H1 (cell line): Measurements from ENCODE around the gene ZNF462. TPM values are rescaled to one million over a fixed set of nuclear protein-coding genes. Genes with fewer than 3 reads are reported as not detected.

Experiments used
- CTCF ChIA-PET: fragments of 300-600 bp; sonication (Branson Sonifier 250); formaldehyde crosslinking; loops from one replicate; lab custom pipeline; 2021; ENCODE audit not compliant: partially characterized antibody; lab: Charles Lee
- POLR2A ChIA-PET: fragments of 300-600 bp; sonication (Branson Sonifier 250); formaldehyde crosslinking; loops from one replicate; lab custom pipeline; 2021; ENCODE audit warnings: inconsistent platforms; ENCODE audit not compliant: partially characterized antibody; lab: Charles Lee
- DNase-seq, 2 experiments: peaks; one replicate each; pipeline versions ENCODE4 v3.0.0 to v3.0.0-alpha.2; 2010 to 2022; ENCODE audit warnings: low spot score in 2 of 2, low read depth in 1 of 2, mixed read lengths in 1 of 2
- FAIRE-seq: peaks from 2 replicates; lab custom pipeline; 2011; peaks lifted over from hg19 to GRCh38; lab: Jason Lieb, UNC
- H2AFZ ChIP-seq: 2 replicates; pipeline ENCODE4 v1.8.1; 2012; ENCODE audit warnings: low read length, inconsistent platforms
- H2AK5ac ChIP-seq: 2 replicates; pipeline ENCODE4 v1.6.1; 2013; ENCODE audit warnings: low read depth, low read length
- H2BK120ac ChIP-seq: replicated peaks from 2 replicates; pipeline ENCODE3; 2013; ENCODE audit warnings: low read depth, low read length, inconsistent platforms
- H2BK12ac ChIP-seq: 2 replicates; pipeline ENCODE4 v1.6.1; 2013; ENCODE audit warnings: low read depth, low read length
- H2BK15ac ChIP-seq: 2 replicates; pipeline ENCODE4 v1.6.1; 2013; ENCODE audit warnings: low read length
- H2BK20ac ChIP-seq: 2 replicates; pipeline ENCODE4 v1.6.1; 2013; ENCODE audit warnings: low read length
- H2BK5ac ChIP-seq: 2 replicates; pipeline ENCODE4 v1.6.1; 2013; ENCODE audit warnings: low read depth, low read length
- H3K14ac ChIP-seq: 2 replicates; pipeline ENCODE4 v1.6.1; 2013; ENCODE audit warnings: inconsistent platforms; ENCODE audit not compliant: insufficient read length
- H3K18ac ChIP-seq: 2 replicates; pipeline ENCODE4 v1.6.1; 2013; ENCODE audit warnings: low read length; ENCODE audit errors: extremely low read depth
- H3K23ac ChIP-seq: 2 replicates; pipeline ENCODE4 v1.6.1; 2013; ENCODE audit warnings: inconsistent platforms; ENCODE audit not compliant: insufficient read length
- H3K23me2 ChIP-seq: 2 replicates; pipeline ENCODE4 v1.6.1; 2013; ENCODE audit warnings: low read depth, low read length
- H3K27ac ChIP-seq: 2 replicates; pipeline ENCODE4 v1.6.1; 2011; ENCODE audit warnings: low read depth, low read length, inconsistent platforms
- H3K27me3 ChIP-seq, 4 experiments: replicated peaks in 1 of 4; 1 replicate in 1 of 4; 2 replicates in 3 of 4; pipeline versions ENCODE4 v1.6.1 to v1.8.1; 2011 to 2013; ENCODE audit warnings: low read length in 3 of 4, mild to moderate bottlenecking in 3 of 4, inconsistent platforms in 2 of 4, mixed read lengths in 2 of 4, moderate library complexity in 1 of 4; ENCODE audit not compliant: control insufficient read depth in 3 of 4, insufficient read depth in 3 of 4; ENCODE audit errors: extremely low read depth in 1 of 4
- H3K36me3 ChIP-seq, 4 experiments: 2 replicates each; pipeline versions ENCODE4 v1.6.1 to v1.8.1; 2011 to 2013; ENCODE audit warnings: mild to moderate bottlenecking in 4 of 4, low read length in 3 of 4, moderate library complexity in 2 of 4, control low read depth in 1 of 4, inconsistent platforms in 1 of 4; ENCODE audit not compliant: insufficient read depth in 4 of 4, control insufficient read depth in 2 of 4
- H3K4ac ChIP-seq: replicated peaks from 2 replicates; pipeline ENCODE3; 2013; ENCODE audit warnings: low read length, low read depth, mixed read lengths, inconsistent platforms; ENCODE audit not compliant: insufficient read length
- H3K4me1 ChIP-seq, 4 experiments: replicated peaks in 1 of 4; 1 replicate in 1 of 4; 2 replicates in 3 of 4; pipeline versions ENCODE4 v1.6.1 to v1.8.1; 2011 to 2013; ENCODE audit warnings: low read length in 3 of 4, inconsistent platforms in 2 of 4, mixed read lengths in 1 of 4; ENCODE audit not compliant: insufficient read depth in 4 of 4, control insufficient read depth in 3 of 4
- H3K4me2 ChIP-seq, 2 experiments: 2 replicates each; pipeline versions ENCODE4 v1.6.1 to v1.8.1; 2011 to 2013; ENCODE audit warnings: low read depth in 2 of 2, low read length in 2 of 2, control low read depth in 1 of 2, inconsistent platforms in 1 of 2, mild to moderate bottlenecking in 1 of 2; ENCODE audit not compliant: insufficient read depth in 1 of 2
- H3K4me3 ChIP-seq, 4 experiments: fragments of 200-600, 300-600 bp in 1 of 4; sonication (generic), shearing (Covaris generic), sonication (Bioruptor Twin) in 1 of 4; 2 replicates each; pipeline versions ENCODE4 v1.5.1 to v1.8.1; 2011 to 2016; ENCODE audit warnings: low read length in 4 of 4, low read depth in 3 of 4, control low read depth in 2 of 4, inconsistent platforms in 2 of 4, mild to moderate bottlenecking in 2 of 4, mixed read lengths in 1 of 4, moderate library complexity in 1 of 4; ENCODE audit not compliant: insufficient read depth in 2 of 4; ENCODE audit errors: extremely low read depth in 1 of 4
- H3K56ac ChIP-seq: replicated peaks from 2 replicates; pipeline ENCODE3; 2013; ENCODE audit warnings: low read depth, mild to moderate bottlenecking, mixed read lengths, low read length, inconsistent platforms; ENCODE audit not compliant: insufficient read length
- H3K79me1 ChIP-seq: 2 replicates; pipeline ENCODE4 v1.6.1; 2013; ENCODE audit warnings: low read depth, low read length, control low read depth
- H3K79me2 ChIP-seq, 2 experiments: 2 replicates each; pipeline versions ENCODE4 v1.6.1 to v1.8.1; 2012 to 2013; ENCODE audit warnings: low read length in 2 of 2, mild to moderate bottlenecking in 2 of 2, inconsistent platforms in 1 of 2; ENCODE audit not compliant: insufficient read depth in 2 of 2, control insufficient read depth in 1 of 2
- H3K9ac ChIP-seq, 4 experiments: replicated peaks in 1 of 4; 1 replicate in 1 of 4; 2 replicates in 3 of 4; pipeline versions ENCODE4 v1.6.1 to v1.8.1; 2011 to 2013; ENCODE audit warnings: low read depth in 3 of 4, low read length in 3 of 4, control low read depth in 2 of 4, mild to moderate bottlenecking in 2 of 4, moderate library complexity in 2 of 4, inconsistent platforms in 1 of 4; ENCODE audit errors: extremely low read depth in 1 of 4
- H3K9me3 ChIP-seq, 2 experiments: 2 replicates each; pipeline versions ENCODE4 v1.6.1 to v1.8.1; 2012 to 2013; ENCODE audit warnings: mild to moderate bottlenecking in 2 of 2, moderate library complexity in 2 of 2, control low read depth in 1 of 2, inconsistent platforms in 1 of 2, low read depth in 1 of 2, low read length in 1 of 2, mixed read lengths in 1 of 2; ENCODE audit not compliant: insufficient read depth in 2 of 2
- H4K20me1 ChIP-seq, 2 experiments: replicated peaks in 1 of 2; 2 replicates each; pipeline versions ENCODE3 to v1.8.1; 2011 to 2013; ENCODE audit warnings: inconsistent platforms in 2 of 2, low read length in 2 of 2, mild to moderate bottlenecking in 1 of 2; ENCODE audit not compliant: insufficient read depth in 2 of 2, control insufficient read depth in 1 of 2
- H4K5ac ChIP-seq: 2 replicates; pipeline ENCODE4 v1.6.1; 2013; ENCODE audit warnings: low read length, low read depth, mixed read lengths, inconsistent platforms; ENCODE audit not compliant: insufficient read length
- H4K8ac ChIP-seq: 2 replicates; pipeline ENCODE4 v1.8.0; 2013; ENCODE audit warnings: mild to moderate bottlenecking, moderate library complexity, low read length, inconsistent platforms; ENCODE audit not compliant: insufficient read depth; ENCODE audit errors: extremely low read depth
- H4K91ac ChIP-seq: replicated peaks from 2 replicates; pipeline ENCODE3; 2013; ENCODE audit warnings: low read length, mixed read lengths, inconsistent platforms; ENCODE audit not compliant: insufficient read length
- ATF3 ChIP-seq: IDR thresholded peaks from 2 replicates; pipeline ENCODE4 v1.6.1; 2011; ENCODE audit warnings: low read depth, mild to moderate bottlenecking, low read length; ENCODE audit not compliant: insufficient read depth
- CEBPB ChIP-seq: IDR thresholded peaks from 2 replicates; pipeline ENCODE4 v1.6.1; 2012; ENCODE audit warnings: low read depth, low read length
- CTCF ChIP-seq, 3 experiments: IDR thresholded peaks; 1 replicate in 2 of 3; 2 replicates in 1 of 3; pipeline versions ENCODE4 v1.5.1 to v1.6.1; 2011; ENCODE audit warnings: low read length in 3 of 3, mild to moderate bottlenecking in 3 of 3, inconsistent platforms in 2 of 3, low read depth in 1 of 3, moderate library complexity in 1 of 3; ENCODE audit not compliant: insufficient read depth in 1 of 3; ENCODE audit errors: control extremely low read depth in 1 of 3
- EGR1 ChIP-seq: IDR thresholded peaks from 2 replicates; pipeline ENCODE4 v1.6.1; 2011; ENCODE audit warnings: low read depth, low read length, borderline replicate concordance
- HDAC2 ChIP-seq, 2 experiments: fragments of 300-600 bp in 1 of 2; sonication (generic) in 1 of 2; IDR thresholded peaks; 2 replicates each; pipeline ENCODE4 v1.6.1; 2011 to 2012; ENCODE audit warnings: low read depth in 2 of 2, low read length in 2 of 2, mild to moderate bottlenecking in 2 of 2, moderate library complexity in 2 of 2, borderline replicate concordance in 1 of 2, inconsistent platforms in 1 of 2
- JUN ChIP-seq: IDR thresholded peaks from 2 replicates; pipeline ENCODE4 v1.6.1; 2011; ENCODE audit warnings: low read depth, mild to moderate bottlenecking, improper control_type of control experiment, low read length
- PHF8 ChIP-seq: fragments of 200-600 bp; sonication (generic); conservative IDR thresholded peaks from 2 replicates; pipeline ENCODE4 v1.7.1; 2012; ENCODE audit warnings: low read depth, mild to moderate bottlenecking, inconsistent platforms, low read length, moderate library complexity
- SUZ12 ChIP-seq: fragments of 200-600 bp; sonication (generic); IDR thresholded peaks from 2 replicates; pipeline ENCODE4 v1.6.1; 2012; ENCODE audit warnings: mild to moderate bottlenecking, inconsistent platforms, low read length, moderate library complexity, mixed read lengths
- TAF1 ChIP-seq: IDR thresholded peaks from 2 replicates; pipeline ENCODE4 v1.6.1; 2011; ENCODE audit warnings: mild to moderate bottlenecking, low read depth, low read length
- WGBS, 2 experiments: shearing (Covaris generic) in 1 of 2; methylation state at CpG; one replicate each; pipeline versions ENCODE4 v1.1.6 to v1.1.7; 2013 to 2015; ENCODE audit warnings: low lambda C conversion rate in 2 of 2, mixed read lengths in 2 of 2, inconsistent platforms in 1 of 2, low coverage in 1 of 2, missing lambda C conversion rate in 1 of 2; ENCODE audit not compliant: insufficient replicate concordance in 2 of 2, insufficient coverage in 1 of 2, insufficient read length in 1 of 2; ENCODE audit errors: extremely low coverage in 1 of 2, missing lambda C conversion rate in 1 of 2; 5-methylcytosine and 5-hydroxymethylcytosine counted together
- polyA plus RNA-seq, 7 experiments: library from polyadenylated mRNA; depleted of rRNA in 3 of 7; stranded (reverse) in 5 of 7; unstranded in 2 of 7; fragments of >200 nt in 5 of 7; fragments of 200-250 nt in 2 of 7; gene quantifications; 1 replicate in 5 of 7; 2 replicates in 1 of 7; 4 replicates in 1 of 7; pipeline versions ENCODE4 v1.2.1 to v1.2.3, GENCODE V29; 2011 to 2013; ENCODE audit warnings: missing spikeins in 2 of 7, mixed read lengths in 2 of 7
- total RNA-seq: library from RNA; stranded (reverse); fragmentation: NEBNext Ultra II Directional; extraction: Animal tissue kit (Norgen Biotek cat#: 25700); gene quantifications from 2 replicates; pipeline ENCODE4 v1.2.1, GENCODE V29; 2021

Gene ZNF462
- total and polyA plus RNA-seq, 2 of the 8 experiments (the other 6 are each of a cell fraction or from before 2014, with no cell fraction given) = 30.0 to 163 TPM

- Histone ChIP-seq H3K27me3 (no peaks in the 10 kb centered on the region), H3K9me3 (no peaks in the 10 kb centered on the region), H2BK20ac (no peak overlapping the region), H3K4me3 (peak overlapping the region; percentile 77 to 98 (median 87)), H2BK15ac (no peak overlapping the region), H2BK120ac (no peak overlapping the region), H3K23me2 (peaks cover 16% of the 10 kb centered on the region), H3K18ac (peak overlapping the region; percentile 98), H3K14ac (no peak overlapping the region), H3K79me1 (no peaks in the 10 kb centered on the region), H4K8ac (no peak overlapping the region), H2BK5ac (peak overlapping the region; percentile 98), H3K4ac (peak overlapping the region; percentile 40), H4K5ac (peak overlapping the region; percentile 39), H3K56ac (peak overlapping the region; percentile 11), H3K79me2 (peaks cover 25 to 73% of the 10 kb centered on the region in 2 experiments), H4K91ac (peak overlapping the region; percentile 18), H4K20me1 (no peaks in the 10 kb centered on the region), H3K23ac (no peak overlapping the region), H3K9ac (peak overlapping the region; percentile 72 to 89 (median 76)), H3K36me3 (peaks cover 0 to 5% (median 0%) of the 10 kb centered on the region in 4 experiments; a peak in 1 of 8 replicates), H3K27ac (peak overlapping the region; percentile 82), H3K4me2 (peak overlapping the region; percentile 80 to 94), H2AK5ac (no peak overlapping the region; the same call in 1 of the 2 replicates), H3K4me1 (peaks cover 0 to 8% (median 3%) of the 10 kb centered on the region in 4 experiments; a peak in 2 of 7 replicates), H2BK12ac (peak overlapping the region; percentile 28; the same call in 1 of the 2 replicates), H2AFZ (no peak overlapping the region)
- DNase-seq (no peak), FAIRE-seq (no peak)
- WGBS, 2 experiments = 0% methylated on average over 11 of the region's 15 CpGs; no CpG with 5 or more reads in 1 of the 2 experiments
- CTCF ChIA-PET = interaction anchor here (1.6 kb wide), 1 partner anchor 25 kb away, joined by 3 read pairs; no protein-coding TSS in a partner anchor
- POLR2A ChIA-PET = interaction anchor here (1.0 to 6.5 kb wide), 11 partner anchors 11 to 405 kb away, joined by 3 to 64 read pairs (median 4); no protein-coding TSS in a partner anchor
- TF ChIP-seq CEBPB (no peak), ATF3 (no peak), HDAC2 (IDR thresholded peaks at IDR 0.05; ENCODE audit: borderline replicate concordance in 1 of 2, low read depth in 2 of 2, low read length in 2 of 2) (no peak), CTCF (IDR thresholded peaks at IDR 0.05; ENCODE audit: control extremely low read depth in 1 of 3, insufficient read depth in 1 of 3, low read depth in 1 of 3, low read length in 3 of 3) (no peak), PHF8 (no peak), TAF1 (no peak), SUZ12 (no peak), JUN (no peak), EGR1 (no peak)
Observed at GRCh38 chr9:106861640-106862109, 1.3 kb upstream of the ZNF462 start.
